NCI-H2196 (cell line): ENCODE data around the gene ATP5F1B.
A peak's percentile ranks its signal among the peaks of the same experiment; 100 is the strongest.
"Not testable (repeated sequence)": the region's sequence is repeated elsewhere in the genome, so short reads cannot be mapped to it uniquely, and the experiment has no call there.

Experiments used
- DNase-seq: peaks from one replicate; lab custom pipeline; 2025; ENCODE audit not compliant: unreplicated experiment; lab: John Stamatoyannopoulos, UW

ATP5F1B gene

DNA sequence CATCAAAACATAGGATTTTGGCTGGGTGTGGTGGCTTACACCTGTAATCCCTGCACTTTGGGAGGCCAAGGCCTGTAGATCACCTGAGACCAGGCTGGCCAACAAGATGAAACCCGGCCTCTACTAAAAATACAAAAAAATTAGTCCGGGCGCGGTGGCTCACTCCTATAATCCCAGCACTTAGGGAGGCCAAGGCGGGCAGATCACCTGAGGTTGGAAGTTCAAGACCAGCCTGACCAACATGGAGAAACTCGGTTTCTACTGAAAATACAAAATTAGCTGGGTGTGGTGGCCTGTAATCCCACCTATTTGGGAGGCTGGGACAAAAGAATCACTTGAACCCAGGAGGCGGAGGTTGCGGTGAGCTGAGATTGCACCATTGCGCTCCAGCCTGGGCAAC, 2.2 kb upstream of the ATP5F1B start:
- not testable (repeated sequence) for DNase-seq

DNA sequence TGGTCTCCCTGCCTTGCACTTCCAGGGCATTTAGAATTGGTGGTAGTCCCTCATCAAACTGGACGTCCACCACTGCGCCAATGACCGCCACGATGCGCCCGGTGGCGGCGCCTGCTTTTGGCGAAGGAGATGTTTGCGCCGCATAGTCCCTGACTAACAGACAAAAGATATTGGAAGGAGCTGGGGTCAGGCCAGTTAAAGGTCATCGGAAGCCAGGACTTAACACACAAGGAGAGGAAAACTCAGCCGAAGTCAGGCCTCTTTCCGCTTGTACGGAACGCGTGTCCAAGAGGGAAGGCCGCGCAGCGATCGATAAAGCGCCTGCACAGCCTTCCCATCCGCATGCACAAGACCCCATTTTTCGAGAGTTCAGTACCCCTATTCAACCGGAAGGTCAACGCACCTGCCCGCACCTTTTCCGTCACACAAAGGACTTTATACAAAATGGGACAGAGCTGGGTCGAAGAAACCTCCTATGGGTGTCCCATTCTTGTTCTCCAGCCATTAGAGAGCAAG, 525 bp downstream of the ATP5F1B start:
- DNase-seq, result no peak

DNA sequence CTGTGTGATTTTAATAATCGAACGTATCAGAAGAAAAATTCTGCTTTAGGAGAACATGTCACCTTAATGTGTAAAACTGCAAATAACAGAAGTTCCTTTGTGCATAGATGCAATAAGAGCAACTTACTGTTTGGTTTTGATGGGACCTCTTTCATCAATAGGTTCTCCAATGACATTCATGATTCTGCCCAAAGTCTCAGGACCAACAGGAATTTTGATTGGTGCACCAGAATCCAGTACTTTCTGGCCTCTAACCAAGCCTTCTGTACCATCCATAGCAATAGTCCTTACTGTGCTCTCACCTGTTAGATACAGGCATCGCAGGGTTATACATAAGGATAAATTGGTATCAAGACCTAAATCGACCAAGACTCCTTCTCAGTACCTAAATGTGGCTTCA, 1.1 kb downstream of the ATP5F1B start:
- DNase-seq, result no peak

DNA sequence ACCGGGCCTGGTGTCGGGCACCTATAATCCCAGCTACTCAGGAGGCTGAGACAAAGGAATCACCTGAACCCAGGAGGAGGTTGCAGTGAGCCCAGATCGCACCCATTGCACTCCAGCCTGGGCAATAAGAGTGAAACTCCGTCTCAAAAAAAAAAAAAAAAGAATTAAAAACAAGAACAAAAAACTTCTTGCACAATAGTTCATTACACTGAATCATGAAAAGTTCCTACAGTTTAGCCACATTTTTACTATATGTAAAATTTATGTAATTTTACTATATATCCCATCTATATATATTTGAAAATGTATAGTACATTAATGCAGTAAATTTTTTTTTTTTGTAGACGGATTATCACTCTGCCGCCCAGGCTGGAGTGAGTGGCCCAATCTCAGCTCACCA, 4.6 kb downstream of the ATP5F1B start:
- DNase-seq, result no peak

DNA sequence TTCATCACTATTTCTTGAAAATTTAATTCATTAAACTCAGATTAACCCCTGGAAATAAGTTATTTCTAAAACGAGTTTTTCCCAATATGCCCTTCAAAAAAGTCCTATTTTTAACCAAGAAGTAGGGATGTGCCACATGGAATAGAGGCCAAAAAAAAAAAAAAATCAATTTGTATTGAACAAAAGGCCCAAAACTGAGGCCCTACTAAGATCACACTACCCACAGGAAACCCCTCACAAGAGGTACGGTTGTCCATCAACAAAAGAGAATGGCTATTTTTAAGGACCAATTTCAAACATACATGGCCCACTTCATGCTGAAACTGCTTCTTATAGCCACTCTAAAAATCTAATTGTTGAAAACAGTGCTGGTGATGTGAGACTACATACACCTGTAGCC, 8.2 kb downstream of the ATP5F1B start:
- no peak for DNase-seq

DNA sequence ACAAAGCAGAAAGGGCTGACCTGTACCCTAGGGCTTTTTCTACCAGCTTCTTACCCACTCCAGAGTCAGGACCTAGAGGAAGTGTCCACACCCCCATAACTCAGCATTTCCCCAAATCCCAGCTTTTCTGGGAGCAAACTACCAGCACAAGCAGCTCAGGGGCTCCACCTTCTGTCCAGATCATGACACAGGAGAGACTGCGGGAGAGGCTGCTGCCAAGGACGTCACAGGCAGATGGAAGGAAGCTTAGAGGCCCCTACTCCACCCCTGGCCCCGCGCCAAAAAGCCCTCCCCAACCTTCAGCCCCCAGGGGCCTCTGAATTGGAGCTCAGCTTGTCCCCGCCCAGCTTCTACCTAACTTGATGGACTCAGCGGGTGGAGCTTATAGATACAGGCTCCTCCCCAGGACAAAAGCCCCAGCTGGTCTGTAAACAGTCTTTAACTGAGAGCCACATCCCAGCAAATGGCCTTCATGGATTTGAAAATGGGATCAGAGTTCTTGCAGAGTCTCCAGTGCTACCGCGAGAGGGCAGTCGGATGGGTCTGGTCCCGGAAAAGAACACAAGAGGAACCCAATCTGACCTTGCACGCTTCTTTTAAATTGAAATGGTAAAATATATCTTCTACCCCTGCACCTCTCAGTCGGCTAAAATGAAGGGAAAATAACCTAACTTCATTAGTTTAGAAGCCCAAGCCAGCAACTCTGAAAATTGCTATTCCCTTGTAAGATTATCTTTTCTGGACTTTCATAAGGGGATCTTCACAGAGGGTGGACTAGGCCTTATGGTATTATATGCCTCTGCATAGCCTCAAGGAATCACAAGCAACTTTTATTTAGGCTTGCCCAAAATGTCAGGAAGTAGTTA, 8.9 kb downstream of the ATP5F1B start:
- peak; percentile 99 for DNase-seq

DNA sequence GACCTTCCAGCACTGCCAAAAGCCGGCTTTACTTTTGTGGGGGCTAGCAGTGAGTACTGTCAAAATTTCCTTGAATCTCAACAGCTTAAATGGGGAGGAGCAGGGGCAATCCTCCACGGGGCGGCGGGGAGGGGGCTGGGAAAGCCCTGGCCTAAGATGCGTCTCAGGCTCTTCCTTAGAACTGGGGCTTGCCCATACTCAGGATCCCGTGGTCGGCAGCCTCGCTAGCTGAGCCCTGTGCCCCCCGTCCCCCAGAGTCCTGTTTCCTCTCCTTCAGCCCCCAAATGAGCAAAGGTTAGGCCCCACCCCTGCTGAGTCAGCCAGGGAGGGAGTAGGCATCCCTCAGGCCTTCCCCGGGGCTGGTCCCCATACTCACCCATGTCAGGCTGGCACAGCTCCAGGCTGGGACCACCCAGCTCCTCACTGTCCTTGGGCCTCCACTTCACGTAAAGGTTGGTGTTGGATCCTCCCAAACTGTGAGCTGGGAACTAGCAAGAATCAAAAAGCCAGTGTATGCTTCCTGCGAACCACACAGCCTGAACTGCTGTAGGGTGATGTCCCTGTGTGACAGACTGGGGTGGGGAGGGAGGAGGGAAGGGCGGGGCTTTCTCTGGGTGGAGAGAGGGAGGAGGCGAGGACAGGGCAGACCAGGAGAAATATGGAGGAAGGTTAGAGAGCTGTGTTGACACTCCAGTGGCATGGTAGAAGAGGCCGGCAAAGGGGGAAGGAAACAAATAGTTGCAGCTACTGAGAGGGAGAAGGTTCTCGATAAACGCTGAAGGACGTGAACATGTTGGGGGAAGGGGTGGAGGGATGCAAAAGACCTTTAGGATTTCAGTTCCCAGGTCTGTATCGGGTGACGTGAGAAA, 9.7 kb downstream of the ATP5F1B start:
- DNase-seq, result peak; percentile 82

DNA sequence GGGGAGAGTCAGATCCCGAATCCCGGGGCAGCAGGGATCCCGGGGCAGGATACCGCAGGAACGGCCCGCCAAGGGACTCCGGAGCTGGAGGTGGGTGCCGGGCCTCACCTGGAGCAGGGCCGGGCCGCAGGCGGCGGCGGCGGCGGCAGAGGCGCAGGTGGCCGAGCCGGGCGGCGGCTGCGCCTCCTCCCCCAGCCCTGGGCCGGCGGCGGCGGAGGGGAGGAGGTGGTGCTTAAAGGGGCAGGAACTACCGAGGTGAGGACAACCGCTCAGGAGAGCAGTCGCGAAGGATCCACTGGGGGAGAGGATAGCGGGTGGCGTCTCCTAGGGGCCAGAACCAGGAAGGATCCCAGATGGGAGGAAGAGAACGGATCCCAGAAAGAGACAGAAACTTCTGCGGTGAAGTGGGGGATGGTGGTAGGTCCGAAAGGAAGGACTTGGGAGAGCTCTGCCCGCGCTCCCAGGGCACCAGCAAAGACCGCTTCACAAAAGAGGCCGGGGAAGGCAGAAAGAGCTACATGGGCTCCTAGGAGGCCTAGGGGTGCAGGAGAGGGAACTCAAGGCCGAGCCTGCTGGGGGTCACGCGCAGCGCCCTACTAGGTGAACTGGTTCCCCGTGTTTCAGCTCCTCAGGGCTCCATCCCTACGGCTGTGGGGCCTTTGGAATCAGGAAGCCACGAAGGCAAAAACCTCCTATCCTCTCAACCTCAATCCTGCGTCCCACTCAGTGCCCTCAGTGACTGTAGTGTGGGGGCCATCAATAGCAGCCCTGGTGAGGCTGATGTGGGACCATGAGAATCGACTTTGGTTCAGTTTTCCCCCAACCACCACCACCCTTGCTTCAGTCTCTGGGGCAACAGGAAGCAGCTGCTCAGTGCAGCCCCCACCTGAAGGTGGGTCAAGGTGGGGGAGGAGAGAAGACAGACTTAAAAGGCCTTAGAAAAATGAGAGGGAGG, 10.7 kb downstream of the ATP5F1B start:
- peak; percentile 77 for DNase-seq

DNA sequence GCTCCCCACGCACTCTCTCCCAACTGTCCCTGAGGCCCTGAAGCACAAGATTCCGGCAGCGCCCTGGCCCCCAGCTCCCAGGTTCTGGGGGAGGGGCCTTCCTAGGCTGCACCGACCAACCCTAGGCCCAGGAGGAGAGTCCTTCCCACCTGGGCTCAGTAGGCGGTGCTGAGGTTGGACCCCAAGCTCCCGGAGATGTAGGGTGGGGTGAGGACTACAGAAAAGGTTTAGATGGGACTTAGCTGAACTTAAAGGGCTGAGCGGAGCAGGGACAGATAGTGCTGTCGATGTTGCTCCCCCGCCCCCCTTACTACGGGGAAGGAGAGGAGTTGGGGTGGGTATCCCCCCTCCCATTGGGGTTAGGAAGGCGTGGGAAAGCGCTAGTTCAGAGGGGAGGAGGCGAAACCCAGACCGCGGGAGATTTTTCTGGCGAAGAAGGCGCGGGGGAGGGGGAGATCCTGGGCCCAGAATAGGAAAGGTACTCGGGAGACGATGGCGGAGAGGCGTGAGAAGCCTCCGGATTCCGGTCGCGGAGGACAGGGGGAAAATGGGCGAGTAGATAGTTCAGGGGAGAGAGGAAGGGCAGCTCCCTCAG, 11.4 kb downstream of the ATP5F1B start:
- DNase-seq, result peak; percentile 73

DNA sequence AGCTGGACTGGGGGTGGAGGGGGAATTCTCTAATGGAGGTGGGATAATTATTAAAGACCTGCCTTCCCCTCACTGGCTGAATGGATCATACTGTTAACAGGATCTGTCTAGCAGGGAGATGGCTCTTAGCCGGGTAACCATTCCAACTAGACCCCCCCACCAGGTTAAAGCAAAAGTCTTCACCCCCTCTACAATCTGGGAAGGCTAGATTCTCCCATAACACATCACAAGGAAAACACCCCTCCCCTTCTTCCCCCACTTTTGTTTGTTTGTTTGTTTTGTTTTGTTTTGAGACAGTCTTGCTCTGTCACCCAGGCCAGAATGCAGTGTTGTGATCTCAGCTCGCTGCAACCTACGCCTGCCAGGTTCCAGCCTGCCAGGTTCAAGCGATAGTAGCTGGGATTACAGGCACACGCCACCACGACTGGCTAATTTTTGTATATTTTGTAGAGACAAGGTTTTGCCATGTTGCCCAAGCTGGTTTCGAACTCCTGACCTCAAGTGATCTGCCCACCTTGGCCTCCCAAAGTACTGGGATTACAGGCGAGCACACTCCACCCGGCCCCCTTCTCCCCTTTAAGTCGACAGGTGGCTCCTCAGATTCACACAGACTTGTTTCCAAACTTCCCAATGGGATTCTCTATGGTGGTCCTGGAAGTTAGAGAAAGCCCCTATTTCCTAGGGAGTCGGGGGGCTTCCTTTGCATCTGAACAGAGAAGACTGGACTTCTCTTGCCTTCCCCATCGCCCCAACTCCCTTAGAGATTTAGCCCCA, 12.1 kb downstream of the ATP5F1B start:
- DNase-seq, result no peak

DNA sequence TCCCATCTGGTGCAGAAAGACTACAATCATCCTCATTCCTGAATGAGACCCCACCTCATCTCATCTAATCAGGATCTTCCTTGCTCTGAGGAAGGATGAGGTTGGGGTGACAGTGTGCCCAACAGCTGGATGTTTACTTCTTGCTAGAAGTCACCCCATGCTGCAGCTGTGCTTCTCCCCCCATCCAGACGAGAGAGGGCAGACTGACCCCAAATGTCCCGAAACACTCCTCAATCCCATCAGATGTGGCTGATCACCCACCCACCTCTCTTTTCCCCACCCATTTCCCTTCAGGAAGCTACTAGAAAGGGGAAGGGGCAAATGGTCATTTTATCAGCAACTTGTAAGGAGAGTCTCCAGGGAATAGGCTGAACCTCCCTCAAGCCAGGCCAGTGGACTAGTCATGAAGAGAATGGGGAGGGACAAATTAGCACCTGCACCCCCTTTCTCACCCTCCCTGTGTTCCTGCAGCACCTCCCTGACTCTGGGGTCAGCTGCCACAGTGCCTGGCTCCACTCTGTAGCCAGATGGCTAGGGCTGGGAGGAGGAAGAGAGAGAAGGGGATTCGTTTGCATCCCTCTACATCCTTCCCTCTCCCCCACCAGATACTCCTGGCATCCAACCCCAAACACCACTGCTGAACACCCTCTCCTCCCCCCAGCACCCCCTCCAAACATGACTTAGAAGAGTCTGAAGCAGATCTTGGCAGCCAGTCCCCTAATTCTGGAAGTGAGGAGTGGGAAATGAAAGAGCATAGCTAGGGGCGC, 12.9 kb downstream of the ATP5F1B start:
- no peak for DNase-seq

DNA sequence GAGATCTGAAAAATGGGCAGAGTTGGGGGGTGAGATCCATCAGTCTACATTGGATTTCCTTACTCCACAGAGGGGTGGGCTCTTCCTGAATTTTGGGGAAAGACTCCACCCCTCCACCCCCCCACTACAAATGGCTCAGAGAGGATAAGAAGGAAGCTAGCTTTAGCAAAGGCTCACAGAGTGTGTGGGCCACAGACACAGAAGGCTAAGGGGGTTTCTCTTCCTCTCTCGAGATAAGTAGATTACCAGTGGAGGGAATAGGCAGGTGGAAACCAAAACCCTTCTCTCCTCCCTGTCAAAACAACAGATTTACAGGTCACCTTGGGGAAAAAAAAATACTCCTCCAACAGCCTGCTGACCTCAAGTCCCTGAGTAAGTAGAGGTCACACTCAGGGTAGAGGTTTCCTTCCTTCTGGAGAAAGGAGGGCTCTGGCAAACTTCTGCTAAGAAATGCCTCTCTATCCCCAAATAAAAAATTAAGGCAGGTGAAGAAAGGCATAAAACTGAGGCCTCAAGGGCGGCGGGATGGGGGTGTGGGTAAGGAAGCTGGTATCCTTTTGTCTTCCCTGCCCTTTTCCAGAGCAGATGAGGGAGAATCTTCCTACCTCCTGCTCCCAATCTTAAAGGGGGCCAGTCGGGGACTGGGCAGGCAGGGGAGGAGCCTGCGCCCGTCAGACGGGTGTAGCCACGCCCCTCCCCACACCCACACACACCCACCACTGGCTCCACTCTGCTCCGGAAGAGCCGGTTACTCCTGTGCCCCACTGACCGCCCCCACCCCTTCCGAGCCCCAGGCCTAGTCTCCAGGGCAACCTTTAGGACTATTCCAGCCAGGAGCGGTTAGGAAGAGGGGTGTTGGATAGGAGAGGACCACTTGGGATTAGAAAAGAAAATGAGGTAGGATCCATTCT, 13.7 kb downstream of the ATP5F1B start:
- DNase-seq, result peak; percentile 30

DNA sequence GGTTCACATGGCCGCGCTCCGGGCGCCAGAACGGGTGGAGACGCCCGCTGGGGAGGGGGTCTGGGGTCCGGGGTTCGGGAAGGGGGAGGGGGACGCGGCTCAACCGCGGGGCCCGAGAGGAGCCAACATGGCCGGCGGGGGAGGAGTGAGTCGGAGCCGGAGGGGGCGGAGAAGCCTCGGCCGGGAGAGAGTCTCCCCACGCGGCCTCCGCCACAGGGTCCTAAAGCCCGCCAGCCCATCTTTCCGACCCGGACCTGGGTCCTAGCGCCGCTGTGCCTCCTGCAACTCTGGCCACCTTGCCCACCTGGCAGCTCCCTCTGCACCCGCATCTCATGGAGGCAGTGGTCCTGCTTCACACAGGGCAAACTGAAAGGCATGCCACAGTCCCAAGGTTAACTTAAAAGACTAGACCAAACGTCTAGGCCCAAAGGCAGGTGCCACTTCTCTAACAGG, 15.6 kb downstream of the ATP5F1B start, which contains the start of gene BAZ2A:
Gene BAZ2A (minus strand): TSS at position 147 of the 453 bp plus-strand sequence. CDS start 12,796 bp downstream, outside the sequence.
- peak; percentile 91 for DNase-seq

DNA sequence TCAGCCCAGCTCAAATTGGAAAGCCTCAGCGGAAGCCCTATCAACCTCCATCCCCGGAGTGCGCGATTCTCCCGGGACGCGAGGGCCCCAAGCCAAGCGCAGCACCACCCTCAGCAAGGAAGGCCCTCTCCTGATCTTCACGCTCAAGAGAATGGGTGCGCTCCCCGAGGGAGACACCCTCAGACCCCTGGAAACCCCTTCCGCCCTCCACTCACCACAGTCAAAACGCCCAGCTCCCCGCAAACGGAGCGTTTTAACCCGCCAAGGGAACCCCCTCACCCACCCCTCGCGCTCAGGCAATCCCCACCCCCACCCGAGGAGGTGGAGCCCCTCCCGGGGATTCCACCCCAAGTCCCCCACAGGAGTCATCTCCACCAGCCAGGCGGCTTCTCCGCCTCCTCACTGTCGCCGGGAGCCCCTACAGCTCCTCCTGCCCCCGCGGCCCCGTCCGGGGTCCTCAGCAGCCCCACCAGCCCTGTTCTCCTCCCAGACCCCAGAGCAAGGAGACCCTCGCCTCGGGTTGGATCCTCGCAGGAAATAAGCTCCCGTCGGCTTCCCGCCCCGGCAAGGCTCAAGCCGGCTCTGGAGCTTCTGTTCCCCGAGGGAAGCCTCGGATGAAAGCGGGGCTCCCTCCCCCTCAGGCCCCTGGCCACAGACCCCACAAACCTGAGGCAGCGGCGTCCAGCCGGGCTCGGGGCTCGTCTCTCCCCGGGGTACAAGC, 16.2 kb downstream of the ATP5F1B start:
- DNase-seq, result no peak

DNA sequence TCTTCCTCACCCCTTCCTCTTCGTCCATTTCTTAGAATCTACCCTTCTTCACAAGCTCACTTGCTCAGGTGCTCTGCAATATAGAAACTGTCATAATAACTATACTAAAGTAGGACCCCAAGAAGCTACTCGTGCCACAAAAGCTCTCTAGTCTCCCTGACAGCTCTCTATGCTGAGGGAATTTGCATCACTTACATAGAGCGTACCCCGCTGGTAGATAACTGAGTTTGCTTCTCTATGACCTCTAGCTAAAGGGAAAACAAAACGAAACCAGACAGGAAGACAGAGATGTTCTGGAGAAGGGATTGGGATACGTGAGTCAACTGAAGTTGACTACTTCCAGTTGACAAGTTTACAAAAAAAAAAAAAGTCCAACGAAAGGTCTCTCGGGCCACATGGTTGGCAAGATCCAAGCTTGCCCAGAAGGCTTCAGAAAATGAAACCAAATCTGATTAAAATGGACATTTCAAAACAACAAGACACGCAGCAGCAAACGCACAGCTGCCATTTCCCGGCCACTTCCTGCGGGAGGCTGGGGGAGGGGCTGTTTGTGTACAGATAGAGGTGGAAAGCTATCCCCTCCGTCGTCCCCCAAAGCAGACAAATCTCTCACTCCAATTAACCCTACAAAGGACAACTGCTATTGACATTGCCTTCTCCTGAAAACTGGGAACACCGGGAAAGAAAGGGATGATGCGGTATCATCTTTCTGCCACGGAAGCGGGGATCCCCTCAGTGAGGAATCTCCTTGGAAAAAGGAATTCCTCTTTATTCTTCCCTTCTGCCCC, 16.9 kb downstream of the ATP5F1B start:
- peak; percentile 38 for DNase-seq

DNA sequence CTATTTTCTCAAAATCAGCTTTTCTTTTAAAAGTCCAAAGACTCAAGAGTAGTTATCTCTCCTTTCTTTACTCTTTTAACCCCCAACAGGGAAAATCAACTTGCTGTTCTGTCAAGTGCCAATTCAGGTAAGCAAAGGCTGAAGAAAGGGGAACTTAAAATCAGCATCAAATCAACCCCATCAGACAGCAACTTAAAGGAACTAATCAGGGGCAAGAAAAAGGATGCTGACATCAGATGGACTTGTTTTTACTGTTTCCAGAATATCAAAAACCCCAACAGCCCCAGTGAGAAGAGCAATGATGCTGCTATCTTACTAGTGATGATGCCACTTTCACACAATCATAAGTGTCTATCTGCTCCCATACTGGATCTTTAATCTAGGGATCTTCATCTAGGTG, 19.1 kb downstream of the ATP5F1B start:
- DNase-seq, result no peak
